ENCODE measurements around the gene CFAP43.
"Not testable (repeated sequence)": the region's sequence is repeated elsewhere in the genome, so short reads cannot be mapped to it uniquely, and the experiment has no call there.

The CFAP43 gene

GRCh38 chr10:104252368-104252767 lies 20.2 kb upstream of the CFAP43 start:
- Histone ChIP-seq H3K4me3 (ENCODE audit: low read length) (no peak overlapping the region), H2AFZ (ENCODE audit: low read depth, low read length) (no peak overlapping the region), H3K9me3 (ENCODE audit: low read length) (no peaks in the 10 kb centered on the region), H3K36me3 (ENCODE audit: insufficient read depth, low read length) (no peaks in the 10 kb centered on the region), H3K27me3 (ENCODE audit: insufficient read depth, low read length) (peaks cover 4% of the 10 kb centered on the region), H3K4me1 (ENCODE audit: insufficient read depth, low read length) (peaks cover 15% of the 10 kb centered on the region)

DNA sequence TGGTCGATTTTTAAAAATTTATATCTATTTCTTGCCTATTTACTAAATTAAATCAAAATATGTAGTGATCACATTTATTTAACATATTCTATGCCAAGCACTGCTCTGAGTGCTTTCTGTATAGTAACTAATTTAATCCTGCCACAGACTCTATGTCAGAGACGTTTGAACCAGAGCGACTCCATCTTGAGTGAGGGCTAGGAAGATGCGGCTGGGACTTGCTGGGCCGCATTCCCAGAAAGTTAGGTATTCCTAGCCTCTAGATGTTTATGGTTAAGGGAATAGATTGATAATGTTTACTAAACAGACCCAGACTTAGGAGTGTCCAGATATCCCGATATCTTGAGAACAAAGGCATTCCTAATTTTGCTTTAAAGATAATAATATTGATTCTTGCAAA lies 19.3 kb upstream of the CFAP43 start:
- Histone ChIP-seq H3K27me3 (ENCODE audit: insufficient read depth, low read length) (peaks cover 4% of the 10 kb centered on the region), H3K4me3 (ENCODE audit: low read length) (no peak overlapping the region), H3K9me3 (ENCODE audit: low read length) (no peaks in the 10 kb centered on the region), H3K36me3 (ENCODE audit: insufficient read depth, low read length) (no peaks in the 10 kb centered on the region), H3K4me1 (ENCODE audit: insufficient read depth, low read length) (peaks cover 15% of the 10 kb centered on the region), H2AFZ (ENCODE audit: low read depth, low read length) (no peak overlapping the region)

- H3K9me3 ChIP-seq (ENCODE audit: low read length): no peaks in the 10 kb centered on the region
- H3K4me3 ChIP-seq (ENCODE audit: low read length): no peak overlapping the region
- no peak overlapping the region for H2AFZ ChIP-seq (ENCODE audit: low read depth, low read length)
- peaks cover 4% of the 10 kb centered on the region for H3K27me3 ChIP-seq (ENCODE audit: insufficient read depth, low read length)
- H3K36me3 ChIP-seq (ENCODE audit: insufficient read depth, low read length): no peaks in the 10 kb centered on the region
- H3K4me1 ChIP-seq (ENCODE audit: insufficient read depth, low read length): peaks cover 9% of the 10 kb centered on the region
Observed at GRCh38 chr10:104250371-104250770, 18.2 kb upstream of the CFAP43 start.

GRCh38 chr10:104248931-104249330 lies 16.8 kb upstream of the CFAP43 start:
- H2AFZ ChIP-seq (ENCODE audit: low read depth, low read length); H3K36me3 ChIP-seq (ENCODE audit: insufficient read depth, low read length); H3K9me3 ChIP-seq (ENCODE audit: low read length); H3K4me1 ChIP-seq (ENCODE audit: insufficient read depth, low read length); H3K27me3 ChIP-seq (ENCODE audit: insufficient read depth, low read length); H3K4me3 ChIP-seq (ENCODE audit: low read length): not testable (repeated sequence)

GRCh38 chr10:104247513-104248146 lies 15.5 kb upstream of the CFAP43 start:
- Histone ChIP-seq H3K4me3 (ENCODE audit: low read length) (no peak overlapping the region), H3K27me3 (ENCODE audit: insufficient read depth, low read length) (peaks cover 4% of the 10 kb centered on the region), H2AFZ (ENCODE audit: low read depth, low read length) (no peak overlapping the region), H3K36me3 (ENCODE audit: insufficient read depth, low read length) (no peaks in the 10 kb centered on the region), H3K9me3 (ENCODE audit: low read length) (no peaks in the 10 kb centered on the region), H3K4me1 (ENCODE audit: insufficient read depth, low read length) (no peaks in the 10 kb centered on the region)

DNA sequence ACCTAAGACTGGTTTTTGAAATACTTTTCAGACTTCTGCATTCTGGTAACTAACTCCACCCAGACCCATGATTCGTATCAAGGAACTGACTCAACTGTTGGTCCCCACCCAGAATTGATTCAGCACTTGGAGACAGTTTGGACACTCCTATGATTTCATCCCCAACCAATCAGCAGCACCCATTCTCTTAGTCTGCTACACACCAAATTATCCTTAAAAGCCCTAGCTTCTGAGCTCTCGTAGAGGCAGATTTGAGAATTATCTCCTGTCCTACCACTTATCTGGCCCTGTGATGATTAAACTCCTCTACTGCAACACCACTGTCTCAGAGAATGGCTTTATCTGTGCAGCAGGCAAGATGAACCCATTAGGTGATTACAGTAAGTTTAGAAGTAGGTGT lies 14.8 kb upstream of the CFAP43 start:
- H3K36me3 ChIP-seq (ENCODE audit: insufficient read depth, low read length): no peaks in the 10 kb centered on the region
- H3K4me3 ChIP-seq (ENCODE audit: low read length): no peak overlapping the region
- H3K4me1 ChIP-seq (ENCODE audit: insufficient read depth, low read length): no peaks in the 10 kb centered on the region
- H2AFZ ChIP-seq (ENCODE audit: low read depth, low read length): no peak overlapping the region
- H3K27me3 ChIP-seq (ENCODE audit: insufficient read depth, low read length): peaks cover 4% of the 10 kb centered on the region
- no peaks in the 10 kb centered on the region for H3K9me3 ChIP-seq (ENCODE audit: low read length)

DNA sequence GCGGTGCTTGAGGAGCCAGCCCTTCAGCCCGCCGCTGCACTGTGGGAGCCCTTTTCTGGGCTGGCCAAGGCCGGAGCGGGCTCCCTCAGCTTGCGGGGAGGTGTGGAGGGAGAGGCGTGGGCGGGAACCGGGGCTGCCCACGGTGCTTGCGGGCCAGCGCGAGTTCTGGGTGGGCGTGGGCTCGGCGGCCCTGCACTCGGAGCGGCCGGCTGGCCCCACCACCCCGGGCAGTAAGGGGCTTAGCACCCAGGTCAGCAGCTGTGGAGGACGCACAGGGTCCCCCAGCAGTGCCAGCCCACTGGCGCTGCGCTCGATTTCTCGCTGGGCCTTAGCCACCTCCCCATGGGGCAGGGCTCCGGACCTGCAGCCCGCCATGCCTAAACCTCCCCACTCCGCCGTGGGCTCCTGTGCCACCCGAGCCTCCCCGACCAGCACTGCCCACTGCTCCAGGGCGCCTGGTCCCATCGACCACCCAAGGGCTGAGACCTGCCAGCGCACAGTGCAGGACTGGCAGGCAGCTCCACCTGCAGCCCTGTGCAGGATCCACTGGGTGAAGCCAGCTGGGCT lies 13.0 kb upstream of the CFAP43 start:
- Histone ChIP-seq H2AFZ (ENCODE audit: low read depth, low read length) (no peak overlapping the region), H3K4me1 (ENCODE audit: insufficient read depth, low read length) (no peaks in the 10 kb centered on the region), H3K36me3 (ENCODE audit: insufficient read depth, low read length) (no peaks in the 10 kb centered on the region), H3K27me3 (ENCODE audit: insufficient read depth, low read length) (peaks cover 7% of the 10 kb centered on the region), H3K9me3 (ENCODE audit: low read length) (no peaks in the 10 kb centered on the region), H3K4me3 (ENCODE audit: low read length) (no peak overlapping the region)

- Histone ChIP-seq H3K4me1 (ENCODE audit: insufficient read depth, low read length) (no peaks in the 10 kb centered on the region), H3K36me3 (ENCODE audit: insufficient read depth, low read length) (no peaks in the 10 kb centered on the region), H2AFZ (ENCODE audit: low read depth, low read length) (no peak overlapping the region), H3K27me3 (ENCODE audit: insufficient read depth, low read length) (peaks cover 14% of the 10 kb centered on the region), H3K9me3 (ENCODE audit: low read length) (no peaks in the 10 kb centered on the region), H3K4me3 (ENCODE audit: low read length) (no peak overlapping the region)
Observed at GRCh38 chr10:104243512-104243911, 11.3 kb upstream of the CFAP43 start.

DNA sequence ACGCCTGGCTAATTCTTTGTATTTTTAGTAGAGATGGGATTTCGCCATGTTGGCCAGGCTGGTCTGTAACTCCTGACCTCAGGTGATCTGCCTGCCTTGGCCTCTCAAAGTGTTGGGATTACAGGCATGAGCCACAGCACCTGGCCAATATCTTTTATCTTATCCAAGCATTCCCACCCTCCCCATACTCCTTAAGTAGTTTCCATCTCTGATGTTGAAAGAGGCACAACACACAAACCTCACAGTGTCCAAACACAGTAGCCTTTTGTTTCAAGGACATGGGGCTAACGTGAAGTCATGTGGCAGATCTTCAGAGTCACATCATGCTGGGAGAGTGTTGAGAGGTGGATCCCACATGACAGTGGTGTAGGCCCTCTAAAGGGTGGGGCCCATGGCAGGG lies 10.8 kb upstream of the CFAP43 start:
- H3K4me1 ChIP-seq (ENCODE audit: insufficient read depth, low read length); H3K9me3 ChIP-seq (ENCODE audit: low read length); H3K4me3 ChIP-seq (ENCODE audit: low read length); H3K36me3 ChIP-seq (ENCODE audit: insufficient read depth, low read length); H2AFZ ChIP-seq (ENCODE audit: low read depth, low read length): not testable (repeated sequence)
- peaks cover 14% of the 10 kb centered on the region for H3K27me3 ChIP-seq (ENCODE audit: insufficient read depth, low read length)

DNA sequence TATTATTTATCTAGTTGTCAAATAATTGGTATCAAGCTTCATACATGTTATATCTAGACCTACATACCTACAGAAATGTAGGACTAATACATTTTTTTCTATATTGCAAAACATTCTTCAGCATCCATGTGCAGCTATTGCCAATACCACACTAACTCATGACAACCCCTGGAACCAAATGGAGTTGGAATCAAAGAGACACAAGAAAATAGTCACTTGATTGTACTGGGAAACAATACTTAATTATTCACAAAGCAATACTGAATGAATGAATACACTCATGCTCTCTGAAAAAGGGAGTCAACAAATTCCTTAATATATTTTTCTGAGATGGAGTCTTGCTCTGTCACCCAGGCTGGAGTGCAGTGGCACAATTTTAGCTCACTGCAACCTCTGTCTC lies 10.4 kb upstream of the CFAP43 start:
- Histone ChIP-seq H3K4me1 (ENCODE audit: insufficient read depth, low read length) (no peaks in the 10 kb centered on the region), H3K27me3 (ENCODE audit: insufficient read depth, low read length) (peaks cover 14% of the 10 kb centered on the region), H3K36me3 (ENCODE audit: insufficient read depth, low read length) (no peaks in the 10 kb centered on the region), H3K4me3 (ENCODE audit: low read length) (no peak overlapping the region), H2AFZ (ENCODE audit: low read depth, low read length) (no peak overlapping the region), H3K9me3 (ENCODE audit: low read length) (no peaks in the 10 kb centered on the region)

DNA sequence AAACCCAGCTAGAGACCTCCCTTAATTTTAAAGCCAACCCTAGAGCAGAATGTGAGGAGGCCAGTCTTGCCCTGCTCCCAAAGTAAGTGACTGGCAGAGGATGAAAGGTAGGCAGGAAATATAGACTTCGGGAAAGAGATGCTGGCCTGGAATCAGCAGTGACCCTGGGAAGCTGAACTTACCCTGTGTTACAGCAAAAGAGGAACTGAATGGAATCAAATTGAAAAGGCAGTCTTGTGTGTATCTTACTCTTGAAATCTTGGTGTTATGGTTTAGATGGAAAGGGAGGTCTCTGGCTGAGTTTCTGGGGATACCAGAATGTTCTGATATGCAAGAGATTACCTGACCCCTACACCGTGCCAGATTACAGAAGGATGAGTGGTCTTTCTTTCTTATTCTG lies 7.9 kb upstream of the CFAP43 start:
- no peaks in the 10 kb centered on the region for H3K4me1 ChIP-seq (ENCODE audit: insufficient read depth, low read length)
- H3K9me3 ChIP-seq (ENCODE audit: low read length): no peaks in the 10 kb centered on the region
- no peaks in the 10 kb centered on the region for H3K36me3 ChIP-seq (ENCODE audit: insufficient read depth, low read length)
- peaks cover 14% of the 10 kb centered on the region for H3K27me3 ChIP-seq (ENCODE audit: insufficient read depth, low read length)
- H3K4me3 ChIP-seq (ENCODE audit: low read length): no peak overlapping the region
- no peak overlapping the region for H2AFZ ChIP-seq (ENCODE audit: low read depth, low read length)

- peaks cover 7% of the 10 kb centered on the region for H3K4me1 ChIP-seq (ENCODE audit: insufficient read depth, low read length)
- H3K9me3 ChIP-seq (ENCODE audit: low read length): no peaks in the 10 kb centered on the region
- peaks cover 14% of the 10 kb centered on the region for H3K27me3 ChIP-seq (ENCODE audit: insufficient read depth, low read length)
- no peak overlapping the region for H3K4me3 ChIP-seq (ENCODE audit: low read length)
- H2AFZ ChIP-seq (ENCODE audit: low read depth, low read length): no peak overlapping the region
- H3K36me3 ChIP-seq (ENCODE audit: insufficient read depth, low read length): no peaks in the 10 kb centered on the region
Observed at GRCh38 chr10:104235801-104236200, 3.6 kb upstream of the CFAP43 start.

DNA sequence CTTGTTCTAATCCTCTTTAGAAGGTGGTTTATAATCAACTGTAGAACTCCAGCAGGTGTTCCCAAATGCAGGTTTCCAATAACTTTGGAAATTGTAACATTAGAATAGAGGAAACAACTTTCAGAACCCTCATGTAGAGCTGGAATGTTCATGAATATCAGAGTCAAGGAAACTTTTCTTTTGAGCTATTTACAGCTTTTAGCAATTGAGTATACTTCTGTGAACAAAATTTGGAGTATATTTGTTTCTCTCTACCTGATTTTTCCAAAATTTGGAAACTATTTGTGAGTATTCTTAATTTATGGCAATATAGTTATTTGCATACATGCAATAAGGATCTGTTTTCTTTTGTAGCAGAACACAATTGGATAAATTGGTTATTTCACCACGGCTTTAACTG lies 2.8 kb upstream of the CFAP43 start:
- H3K4me1 ChIP-seq (ENCODE audit: insufficient read depth, low read length): peaks cover 7% of the 10 kb centered on the region
- H2AFZ ChIP-seq (ENCODE audit: low read depth, low read length): no peak overlapping the region
- H3K4me3 ChIP-seq (ENCODE audit: low read length): no peak overlapping the region
- peaks cover 10% of the 10 kb centered on the region for H3K27me3 ChIP-seq (ENCODE audit: insufficient read depth, low read length)
- H3K36me3 ChIP-seq (ENCODE audit: insufficient read depth, low read length): no peaks in the 10 kb centered on the region
- no peaks in the 10 kb centered on the region for H3K9me3 ChIP-seq (ENCODE audit: low read length)

DNA sequence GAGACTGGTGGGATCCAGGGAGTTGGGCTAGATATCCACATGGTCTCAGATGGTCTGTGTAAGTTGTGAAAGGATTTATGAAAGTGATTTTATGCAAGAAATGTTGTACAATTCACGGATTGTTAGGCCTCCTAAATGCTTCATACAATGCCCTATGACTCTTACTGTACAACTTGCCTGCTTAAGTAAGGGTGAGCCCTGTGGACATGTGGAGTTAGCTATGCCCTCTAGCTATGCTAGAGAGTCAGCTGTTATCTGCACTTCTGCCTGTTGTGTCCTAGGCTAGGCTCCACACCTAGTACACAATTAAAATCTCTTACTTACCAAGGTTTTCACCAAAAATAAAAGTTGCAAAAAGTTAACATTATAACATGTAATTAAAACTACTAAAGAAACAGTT lies 1.7 kb upstream of the CFAP43 start:
- Histone ChIP-seq H3K4me3 (ENCODE audit: low read length) (no peak overlapping the region), H3K4me1 (ENCODE audit: insufficient read depth, low read length) (peaks cover 7% of the 10 kb centered on the region)

More for the DNA sequence above, 1.7 kb upstream of the CFAP43 start:
- no peak overlapping the region for H2AFZ ChIP-seq (ENCODE audit: low read depth, low read length)
- H3K9me3 ChIP-seq (ENCODE audit: low read length): no peaks in the 10 kb centered on the region
- peaks cover 2% of the 10 kb centered on the region for H3K27me3 ChIP-seq (ENCODE audit: insufficient read depth, low read length)
- no peaks in the 10 kb centered on the region for H3K36me3 ChIP-seq (ENCODE audit: insufficient read depth, low read length)
